ENCODE data around the gene TRIM29. TPM values are rescaled to one million over a fixed set of nuclear protein-coding genes. Genes with fewer than 3 reads are reported as not detected.

TRIM29 gene
- total RNA-seq, 1 experiment from 2014 or later: 4.3 TPM

GRCh38 chr11:120168108-120168959, 30.4 kb upstream of the TRIM29 start:
- ChIA-PET POLR2A (no interaction called here), CTCF (interaction anchor here (0.6 to 2.2 kb wide), 25 partner anchors 10 to 526 kb away, joined by 3 to 14 read pairs (median 4); partner anchors contain the start of gene TRIM29)
- Mint-ChIP-seq H3K36me3 (ENCODE audit: insufficient read depth, unreplicated experiment) (no peaks in the 10 kb centered on the region), H3K27ac (ENCODE audit: unreplicated experiment) (peak overlapping the region; percentile 42), H3K4me3 (ENCODE audit: unreplicated experiment) (peak overlapping the region; percentile 83), H3K4me1 (ENCODE audit: low read depth, unreplicated experiment) (no peaks in the 10 kb centered on the region), H3K27me3 (ENCODE audit: insufficient read depth, unreplicated experiment) (peaks cover 29% of the 10 kb centered on the region), H3K9me3 (ENCODE audit: unreplicated experiment) (peaks cover 23% of the 10 kb centered on the region)
- H3K9me3 ChIP-seq: peaks cover 4% of the 10 kb centered on the region; the same call in 1 of the 2 replicates
- peak in 1 of 2 experiments; percentile 54 for DNase-seq
- peak overlapping the region; percentile 68 for H3K4me3 ChIP-seq (ENCODE audit: low read depth, low read length)
- intact Hi-C loops (cut with micrococcal nuclease; ENCODE audit: unreplicated experiment): no loop called here
- no TSS peak for BruUV-seq (replicated peaks)
- no peak for TF ChIP-seq CTCF (IDR thresholded peaks at IDR 0.05; ENCODE audit: insufficient read depth in 1 of 2, low read depth in 1 of 2, low read length in 1 of 2, severe bottlenecking in 1 of 2, unreplicated experiment in 1 of 2)
- H3K36me3 ChIP-seq (ENCODE audit: control insufficient read depth, insufficient read depth, low read length): no peaks in the 10 kb centered on the region
- no peaks in the 10 kb centered on the region for H3K27me3 ChIP-seq (replicated peaks; ENCODE audit: control insufficient read depth, insufficient read depth, low read length)
- H3K4me1 ChIP-seq: peaks cover 8% of the 10 kb centered on the region

- no peaks in the 10 kb centered on the region for H3K4me1 Mint-ChIP-seq (ENCODE audit: low read depth, unreplicated experiment)
- H3K4me1 ChIP-seq: peaks cover 8% of the 10 kb centered on the region
- peaks cover 29% of the 10 kb centered on the region for H3K27me3 Mint-ChIP-seq (ENCODE audit: insufficient read depth, unreplicated experiment)
- DNase-seq: no peak
- H3K9me3 Mint-ChIP-seq (ENCODE audit: unreplicated experiment): peaks cover 23% of the 10 kb centered on the region
- no peaks in the 10 kb centered on the region for H3K27me3 ChIP-seq (replicated peaks; ENCODE audit: control insufficient read depth, insufficient read depth, low read length)
- no peak overlapping the region for H3K27ac Mint-ChIP-seq (ENCODE audit: unreplicated experiment)
- H3K9me3 ChIP-seq: peaks cover 4% of the 10 kb centered on the region; the same call in 1 of the 2 replicates
- CTCF ChIA-PET: interaction anchor here (1.0 to 1.3 kb wide), 2 partner anchors 17 to 526 kb away, joined by 3 to 4 read pairs; no protein-coding TSS in a partner anchor
- H3K36me3 Mint-ChIP-seq (ENCODE audit: insufficient read depth, unreplicated experiment): no peaks in the 10 kb centered on the region
- no peaks in the 10 kb centered on the region for H3K36me3 ChIP-seq (ENCODE audit: control insufficient read depth, insufficient read depth, low read length)
- no peak overlapping the region for H3K4me3 Mint-ChIP-seq (ENCODE audit: unreplicated experiment)
- no peak for TF ChIP-seq CTCF (IDR thresholded peaks at IDR 0.05; ENCODE audit: insufficient read depth in 1 of 2, low read depth in 1 of 2, low read length in 1 of 2, severe bottlenecking in 1 of 2, unreplicated experiment in 1 of 2)
- POLR2A ChIA-PET: no interaction called here
- intact Hi-C loops (cut with micrococcal nuclease; ENCODE audit: unreplicated experiment): no loop called here
- H3K4me3 ChIP-seq (ENCODE audit: low read depth, low read length): no peak overlapping the region
- BruUV-seq (replicated peaks): no TSS peak
Measured at GRCh38 chr11:120167659-120168058, 29.7 kb upstream of the TRIM29 start.

GRCh38 chr11:120160436-120160835, 22.5 kb upstream of the TRIM29 start:
- Mint-ChIP-seq H3K36me3 (ENCODE audit: insufficient read depth, unreplicated experiment) (no peaks in the 10 kb centered on the region), H3K4me1 (ENCODE audit: low read depth, unreplicated experiment) (no peaks in the 10 kb centered on the region), H3K9me3 (ENCODE audit: unreplicated experiment) (peaks cover 25% of the 10 kb centered on the region), H3K4me3 (ENCODE audit: unreplicated experiment) (no peak overlapping the region), H3K27ac (ENCODE audit: unreplicated experiment) (no peak overlapping the region), H3K27me3 (ENCODE audit: insufficient read depth, unreplicated experiment) (peaks cover 25% of the 10 kb centered on the region)
- intact Hi-C loops (cut with micrococcal nuclease; ENCODE audit: unreplicated experiment): no loop called here
- no peak for TF ChIP-seq CTCF (IDR thresholded peaks at IDR 0.05; ENCODE audit: insufficient read depth in 1 of 2, low read depth in 1 of 2, low read length in 1 of 2, severe bottlenecking in 1 of 2, unreplicated experiment in 1 of 2)
- no peak overlapping the region for H3K4me3 ChIP-seq (ENCODE audit: low read depth, low read length)
- peaks cover 2% of the 10 kb centered on the region; the same call in 1 of the 2 replicates for H3K27me3 ChIP-seq (replicated peaks; ENCODE audit: control insufficient read depth, insufficient read depth, low read length)
- POLR2A ChIA-PET: no interaction called here
- H3K36me3 ChIP-seq (ENCODE audit: control insufficient read depth, insufficient read depth, low read length): no peaks in the 10 kb centered on the region
- DNase-seq: no peak
- no peaks in the 10 kb centered on the region for H3K4me1 ChIP-seq
- BruUV-seq (replicated peaks): no TSS peak
- H3K9me3 ChIP-seq: peaks cover under 1% of the 10 kb centered on the region
- CTCF ChIA-PET: no interaction called here

All from Caco-2 (cell line).